GM21526 (cell line): ENCODE results near the gene ARL5B.

Experiments used
- ATAC-seq: cut with Tn5 transposase; IDR thresholded peaks from one replicate; pipeline ENCODE4 v1.9.1; 2021; ENCODE audit warnings: moderate library complexity; ENCODE audit not compliant: unreplicated experiment, low FRiP score

Gene ARL5B

GRCh38 chr10:18658271-18659124 is 733 bp upstream of the ARL5B start:
- ATAC-seq, result no peak

GRCh38 chr10:18659819-18660535 is 746 bp downstream of the ARL5B start:
- ATAC-seq, result peak; percentile 13

- no peak for ATAC-seq
Observed at GRCh38 chr10:18660816-18661431, 1.7 kb downstream of the ARL5B start.

- ATAC-seq, result no peak
Observed at GRCh38 chr10:18664841-18665478, 5.7 kb downstream of the ARL5B start.

GRCh38 chr10:18665815-18666558 is 6.8 kb downstream of the ARL5B start:
- no peak for ATAC-seq

- no peak for ATAC-seq
Observed at GRCh38 chr10:18666810-18667209, 7.6 kb downstream of the ARL5B start.

- no peak for ATAC-seq
Observed at GRCh38 chr10:18668026-18668425, 8.8 kb downstream of the ARL5B start.

GRCh38 chr10:18675086-18675801 is 16.0 kb downstream of the ARL5B start:
- ATAC-seq, result no peak

- no peak for ATAC-seq
Observed at GRCh38 chr10:18680754-18681153, 21.5 kb downstream of the ARL5B start.

- ATAC-seq, result no peak
Observed at GRCh38 chr10:18681366-18681765, 22.1 kb downstream of the ARL5B start.

GRCh38 chr10:18681971-18682411 is 22.8 kb downstream of the ARL5B start:
- ATAC-seq, result no peak

- no peak for ATAC-seq
Observed at GRCh38 chr10:18683427-18683826, 24.2 kb downstream of the ARL5B start.

GRCh38 chr10:18684416-18684815 is 25.2 kb downstream of the ARL5B start:
- no peak for ATAC-seq

- no peak for ATAC-seq
Observed at GRCh38 chr10:18684953-18685352, 25.7 kb downstream of the ARL5B start.

GRCh38 chr10:18685555-18685954 is 26.3 kb downstream of the ARL5B start:
- no peak for ATAC-seq

- ATAC-seq, result no peak
Observed at GRCh38 chr10:18687195-18687594, 28.0 kb downstream of the ARL5B start.

- ATAC-seq, result no peak
Observed at GRCh38 chr10:18687706-18688105, 28.5 kb downstream of the ARL5B start.

GRCh38 chr10:18689498-18689897 is 30.3 kb downstream of the ARL5B start:
- ATAC-seq, result no peak

- no peak for ATAC-seq
Observed at GRCh38 chr10:18690541-18690940, 31.3 kb downstream of the ARL5B start.
